Iris pigment epithelial cell (primary cell): Measurements from ENCODE around the gene PCDHA5.

Experiments used
- DNase-seq: peaks from one replicate; pipeline ENCODE4 v3.0.0-alpha.2; 2011; ENCODE audit warnings: low read depth

The PCDHA5 gene

GRCh38 chr5:140862441-140863295 is 41.3 kb downstream of the PCDHA5 start:
- DNase-seq, result no peak

GRCh38 chr5:140868721-140869554 is 47.5 kb downstream of the PCDHA5 start, which contains the start of gene PCDHA11:
Gene PCDHA11, plus strand, starts transcription at chr5:140868957. Its CDS starts 147 bp downstream, at chr5:140869104.
- DNase-seq, result peak; percentile 6

GRCh38 chr5:140869555-140869886 is 48.1 kb downstream of the PCDHA5 start:
- DNase-seq, result no peak

GRCh38 chr5:140870221-140871201 is 49.1 kb downstream of the PCDHA5 start:
- DNase-seq, result no peak
